ENCODE data around the gene PRRC2B. TPM values are rescaled to one million over a fixed set of nuclear protein-coding genes. Genes with fewer than 3 reads are reported as not detected.

Gene PRRC2B
- total RNA-seq, 4 donors from 2014 or later: 73.7 to 171 (median 98.9) TPM

DNA sequence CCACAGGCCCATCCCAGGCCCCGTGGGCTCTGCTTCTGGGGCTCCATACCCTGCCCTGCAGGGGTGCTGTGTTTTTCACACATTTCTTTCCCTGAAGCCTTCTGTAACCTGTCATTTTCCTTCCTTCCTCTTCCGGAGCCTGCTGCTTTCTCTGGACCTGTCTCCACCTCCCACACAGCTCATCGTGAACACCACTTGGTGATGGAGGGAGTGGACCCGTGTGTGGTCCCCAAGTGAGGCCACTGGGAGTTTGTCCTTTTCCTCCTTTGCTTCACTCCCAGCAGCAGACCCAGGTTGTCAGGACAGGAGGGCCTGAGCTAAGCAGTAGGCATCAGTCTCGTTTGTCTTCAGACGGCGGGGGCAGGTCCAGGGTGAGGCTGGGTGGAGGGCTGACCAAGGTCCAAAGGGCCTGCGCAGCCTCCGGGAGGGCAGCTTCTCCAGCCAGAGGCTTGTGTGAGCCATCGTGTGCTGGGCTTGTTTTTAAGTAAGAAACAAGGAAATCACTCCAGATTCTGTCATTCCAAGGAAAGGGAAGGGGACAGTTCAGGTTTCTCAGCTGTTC lies 103.0 kb downstream of the PRRC2B start:
- intact Hi-C loops (cut with DNase I; ENCODE audit: low total_unique reads) (no loop called here), in situ Hi-C loops (cut with MboI; ENCODE audit: low pct_ligation_motif_present in 1 of 4, low pct_unique_long_range_greater_than_20kb in 1 of 4, low sequenced_read_pairs in 3 of 4) (loop anchor here in 2 of 4 donors (25.0 kb wide), 2 partner anchors 135 to 240 kb away; partner anchors contain the start of gene RAPGEF1 (in 1 of the 2))
- Histone ChIP-seq H3K27me3 (no peaks in the 10 kb centered on the region), H3K4me3 (no peak overlapping the region), H3K4me1 (peaks cover 0 to 7% (median under 1%) of the 10 kb centered on the region in 4 donors), H3K36me3 (peaks cover 0 to 56% (median 24%) of the 10 kb centered on the region in 4 donors), H3K9me3 (no peaks in the 10 kb centered on the region), H3K27ac (peak overlapping the region in 1 of 4 donors; percentile 24)
- DNase-seq: peak; percentile 26
- WGBS, 2 donors (ENCODE audit: low coverage in 1 of 2): 54 to 80% methylated on average over 3 to 10 of the region's 10 CpGs
- TF ChIP-seq, protein P1, sequence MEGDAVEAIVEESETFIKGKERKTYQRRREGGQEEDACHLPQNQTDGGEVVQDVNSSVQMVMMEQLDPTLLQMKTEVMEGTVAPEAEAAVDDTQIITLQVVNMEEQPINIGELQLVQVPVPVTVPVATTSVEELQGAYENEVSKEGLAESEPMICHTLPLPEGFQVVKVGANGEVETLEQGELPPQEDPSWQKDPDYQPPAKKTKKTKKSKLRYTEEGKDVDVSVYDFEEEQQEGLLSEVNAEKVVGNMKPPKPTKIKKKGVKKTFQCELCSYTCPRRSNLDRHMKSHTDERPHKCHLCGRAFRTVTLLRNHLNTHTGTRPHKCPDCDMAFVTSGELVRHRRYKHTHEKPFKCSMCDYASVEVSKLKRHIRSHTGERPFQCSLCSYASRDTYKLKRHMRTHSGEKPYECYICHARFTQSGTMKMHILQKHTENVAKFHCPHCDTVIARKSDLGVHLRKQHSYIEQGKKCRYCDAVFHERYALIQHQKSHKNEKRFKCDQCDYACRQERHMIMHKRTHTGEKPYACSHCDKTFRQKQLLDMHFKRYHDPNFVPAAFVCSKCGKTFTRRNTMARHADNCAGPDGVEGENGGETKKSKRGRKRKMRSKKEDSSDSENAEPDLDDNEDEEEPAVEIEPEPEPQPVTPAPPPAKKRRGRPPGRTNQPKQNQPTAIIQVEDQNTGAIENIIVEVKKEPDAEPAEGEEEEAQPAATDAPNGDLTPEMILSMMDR (IDR thresholded peaks at IDR 0.05): no peak
- TF ChIP-seq POLR2A (IDR thresholded peaks at IDR 0.05) (no peak), POLR2AphosphoS5 (IDR thresholded peaks at IDR 0.05) (no peak), EP300 (IDR thresholded peaks at IDR 0.05; ENCODE audit: low read depth) (no peak)

DNA sequence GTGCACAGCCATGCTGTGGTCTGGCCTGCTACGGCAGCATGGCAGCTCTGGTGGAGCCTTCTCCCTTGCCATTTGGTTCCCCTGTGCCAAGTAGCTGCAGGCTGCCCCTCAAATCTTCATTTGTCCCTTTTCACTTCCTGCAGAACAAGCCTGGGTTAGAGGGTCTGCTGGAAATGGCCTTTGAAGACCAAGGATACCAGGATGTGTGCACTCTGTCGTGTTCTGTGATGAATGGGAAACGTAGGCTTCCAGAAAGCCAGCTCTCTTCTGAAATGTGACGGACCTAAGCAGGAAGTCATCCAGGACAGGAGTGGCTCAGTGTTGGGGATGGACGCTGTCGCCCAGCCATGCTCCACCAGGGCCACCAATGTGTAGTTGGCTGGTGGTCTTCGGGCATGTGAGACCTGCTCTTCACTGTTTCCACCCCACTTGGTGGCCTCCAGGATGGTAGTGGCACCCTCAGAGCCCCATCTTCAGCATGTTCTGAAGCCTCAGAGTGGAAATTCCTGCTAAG lies 105.4 kb downstream of the PRRC2B start:
- no peak overlapping the region for H3K4me3 ChIP-seq
- peak in 1 of 3 donors; percentile 10 for TF ChIP-seq POLR2AphosphoS5 (IDR thresholded peaks at IDR 0.05)
- TF ChIP-seq POLR2A (IDR thresholded peaks at IDR 0.05): no peak
- TF ChIP-seq EP300 (IDR thresholded peaks at IDR 0.05; ENCODE audit: low read depth): no peak
- TF ChIP-seq, protein P1 (IDR thresholded peaks at IDR 0.05): no peak
- no peak overlapping the region for H3K27ac ChIP-seq
- peaks cover 9 to 23% (median 15%) of the 10 kb centered on the region in 4 donors for H3K4me1 ChIP-seq
- peaks cover 0 to 33% (median 11%) of the 10 kb centered on the region in 4 donors for H3K36me3 ChIP-seq
- intact Hi-C loops (cut with DNase I; ENCODE audit: low total_unique reads): no loop called here
- DNase-seq: no peak
- 81 to 89% methylated on average over 5 to 7 of the region's 7 CpGs for WGBS, 2 donors (ENCODE audit: low coverage in 1 of 2)
- no peaks in the 10 kb centered on the region for H3K9me3 ChIP-seq
- in situ Hi-C loops (cut with MboI; ENCODE audit: low pct_ligation_motif_present in 1 of 4, low pct_unique_long_range_greater_than_20kb in 1 of 4, low sequenced_read_pairs in 3 of 4): loop anchor here in 2 of 4 donors (25.0 kb wide), 2 partner anchors 137 to 238 kb away; partner anchors contain the start of gene RAPGEF1 (in 1 of the 2)
- H3K27me3 ChIP-seq: no peaks in the 10 kb centered on the region

DNA sequence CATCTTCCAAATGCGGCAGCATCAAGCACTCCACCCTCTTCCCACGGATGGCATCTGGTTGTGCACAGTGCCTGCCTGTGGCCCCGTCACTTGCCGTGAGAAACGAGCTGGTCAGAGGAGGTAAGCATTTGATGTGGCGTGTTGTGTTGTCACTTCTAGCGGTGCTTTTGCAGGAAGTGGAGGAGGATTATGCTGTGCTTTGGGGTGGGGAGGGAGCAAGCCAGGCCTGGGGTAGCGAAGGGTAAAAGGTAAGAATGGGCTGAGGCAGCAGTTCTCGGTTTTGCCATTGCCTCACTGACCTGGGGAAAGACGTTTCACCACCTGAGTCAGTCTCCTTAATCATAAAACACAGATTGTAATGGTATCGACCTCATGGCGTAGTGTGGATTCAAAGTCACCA lies 106.5 kb downstream of the PRRC2B start:
- no peak overlapping the region for H3K4me3 ChIP-seq
- intact Hi-C loops (cut with DNase I; ENCODE audit: low total_unique reads): no loop called here
- 70% methylated on average over 12 of the region's 12 CpGs; no CpG with 5 or more reads in 1 of the 2 donors for WGBS, 2 donors (ENCODE audit: low coverage in 1 of 2)
- H3K4me1 ChIP-seq: peaks cover 9 to 25% (median 16%) of the 10 kb centered on the region in 4 donors
- peaks cover 0 to 24% (median 8%) of the 10 kb centered on the region in 4 donors for H3K36me3 ChIP-seq
- no peak for TF ChIP-seq POLR2A (IDR thresholded peaks at IDR 0.05)
- no peak for TF ChIP-seq POLR2AphosphoS5 (IDR thresholded peaks at IDR 0.05)
- TF ChIP-seq, protein P1 (IDR thresholded peaks at IDR 0.05): no peak
- no peak for TF ChIP-seq EP300 (IDR thresholded peaks at IDR 0.05; ENCODE audit: low read depth)
- peak; percentile 21 for DNase-seq
- in situ Hi-C loops (cut with MboI; ENCODE audit: low pct_ligation_motif_present in 1 of 4, low pct_unique_long_range_greater_than_20kb in 1 of 4, low sequenced_read_pairs in 3 of 4): no loop called here
- H3K27me3 ChIP-seq: no peaks in the 10 kb centered on the region
- H3K27ac ChIP-seq: no peak overlapping the region
- H3K9me3 ChIP-seq: no peaks in the 10 kb centered on the region

DNA sequence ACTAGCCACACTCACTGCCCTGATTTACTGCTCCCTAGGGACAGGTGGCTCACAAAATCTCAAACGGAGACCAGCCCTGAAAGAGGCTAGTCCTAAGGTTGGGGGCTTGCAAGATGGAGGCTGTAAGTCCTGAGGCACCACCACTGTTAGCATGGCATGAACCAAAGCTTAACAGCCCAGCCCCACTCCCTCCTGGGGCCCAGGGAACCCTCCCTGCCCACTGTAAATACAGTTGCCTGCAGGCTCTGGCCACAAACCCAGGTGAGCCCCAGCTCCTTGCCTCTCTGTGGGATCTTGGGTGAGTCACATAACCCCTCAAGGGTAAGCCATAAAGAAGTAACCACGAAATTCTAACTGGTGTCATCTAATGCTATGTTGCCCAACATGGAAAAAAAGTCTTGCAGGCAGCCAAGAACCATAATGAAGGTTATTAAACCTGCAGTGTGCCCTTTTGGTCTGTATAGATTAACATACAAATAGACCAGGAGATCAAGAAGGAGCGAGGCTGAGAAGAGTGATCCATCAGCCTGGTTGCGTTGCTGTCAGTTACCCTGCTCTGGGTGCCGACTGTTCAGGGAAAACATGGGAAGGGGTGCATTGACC lies 107.2 kb downstream of the PRRC2B start:
- intact Hi-C loops (cut with DNase I; ENCODE audit: low total_unique reads) (no loop called here), in situ Hi-C loops (cut with MboI; ENCODE audit: low pct_ligation_motif_present in 1 of 4, low pct_unique_long_range_greater_than_20kb in 1 of 4, low sequenced_read_pairs in 3 of 4) (no loop called here)
- no peak overlapping the region for H3K4me3 ChIP-seq
- peaks cover 0 to 17% (median 6%) of the 10 kb centered on the region in 4 donors for H3K36me3 ChIP-seq
- H3K4me1 ChIP-seq: peaks cover 9 to 25% (median 16%) of the 10 kb centered on the region in 4 donors
- no peak for TF ChIP-seq POLR2A (IDR thresholded peaks at IDR 0.05)
- TF ChIP-seq POLR2AphosphoS5 (IDR thresholded peaks at IDR 0.05): no peak
- no peak for TF ChIP-seq EP300 (IDR thresholded peaks at IDR 0.05; ENCODE audit: low read depth)
- H3K27ac ChIP-seq: peak overlapping the region in 2 of 4 donors; percentile 16 to 37
- DNase-seq: no peak
- H3K27me3 ChIP-seq: no peaks in the 10 kb centered on the region
- no peaks in the 10 kb centered on the region for H3K9me3 ChIP-seq
- WGBS, 2 donors (ENCODE audit: low coverage in 1 of 2): 53 to 60% methylated on average over 4 to 5 of the region's 5 CpGs

Data from transverse colon (tissue), 4 donors.